Fibroblast of the aortic adventitia (primary cell): ENCODE measurements around the gene CINP. TPM values are rescaled to one million over a fixed set of nuclear protein-coding genes. Genes with fewer than 3 reads are reported as not detected.

ENCODE experiments used
- DNase-seq: peaks from one replicate; pipeline ENCODE4 v3.0.0-alpha.2; 2010; ENCODE audit warnings: low read depth
- H3K4me3 ChIP-seq: 2 replicates; pipeline ENCODE4 v1.5.1; 2011; ENCODE audit warnings: low read depth, mild to moderate bottlenecking, control low read depth, low read length, moderate library complexity
- total RNA-seq: library from RNA; depleted of rRNA; stranded (reverse); fragments of >200 nt; gene quantifications from 2 replicates; pipeline ENCODE4 v1.2.3, GENCODE V29; 2012; ENCODE audit warnings: low replicate concordance
- TF ChIP-seq, protein P1 (sequence below): IDR thresholded peaks from 2 replicates; pipeline ENCODE4 v1.5.1; 2011; ENCODE audit warnings: mild to moderate bottlenecking, low read length, control low read depth, inconsistent platforms; ENCODE audit not compliant: insufficient read depth

CINP gene
- total RNA-seq, 1 donor, result 41.9 TPM

DNA sequence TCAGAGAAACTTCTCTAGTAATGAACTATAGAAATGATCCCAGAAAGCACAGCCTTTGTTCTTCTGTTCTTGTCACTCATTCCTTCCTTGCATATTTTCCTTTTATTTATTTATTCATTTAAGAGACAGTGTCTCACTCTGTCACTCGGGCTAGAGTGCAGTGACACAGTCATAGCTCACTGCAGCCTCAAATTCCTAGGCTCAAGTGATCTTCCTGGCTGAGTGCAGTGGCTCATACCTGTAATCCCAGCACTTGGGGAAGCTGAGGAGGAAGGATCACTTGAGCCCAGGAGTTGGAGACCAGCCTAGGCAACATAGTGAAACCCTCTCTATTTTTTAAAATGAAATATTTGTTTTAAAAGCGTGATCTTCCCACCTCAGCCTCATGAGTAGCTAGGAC, 11.6 kb upstream of the CINP start:
- no peak for DNase-seq
- no peak overlapping the region for H3K4me3 ChIP-seq
- TF ChIP-seq, protein P1, sequence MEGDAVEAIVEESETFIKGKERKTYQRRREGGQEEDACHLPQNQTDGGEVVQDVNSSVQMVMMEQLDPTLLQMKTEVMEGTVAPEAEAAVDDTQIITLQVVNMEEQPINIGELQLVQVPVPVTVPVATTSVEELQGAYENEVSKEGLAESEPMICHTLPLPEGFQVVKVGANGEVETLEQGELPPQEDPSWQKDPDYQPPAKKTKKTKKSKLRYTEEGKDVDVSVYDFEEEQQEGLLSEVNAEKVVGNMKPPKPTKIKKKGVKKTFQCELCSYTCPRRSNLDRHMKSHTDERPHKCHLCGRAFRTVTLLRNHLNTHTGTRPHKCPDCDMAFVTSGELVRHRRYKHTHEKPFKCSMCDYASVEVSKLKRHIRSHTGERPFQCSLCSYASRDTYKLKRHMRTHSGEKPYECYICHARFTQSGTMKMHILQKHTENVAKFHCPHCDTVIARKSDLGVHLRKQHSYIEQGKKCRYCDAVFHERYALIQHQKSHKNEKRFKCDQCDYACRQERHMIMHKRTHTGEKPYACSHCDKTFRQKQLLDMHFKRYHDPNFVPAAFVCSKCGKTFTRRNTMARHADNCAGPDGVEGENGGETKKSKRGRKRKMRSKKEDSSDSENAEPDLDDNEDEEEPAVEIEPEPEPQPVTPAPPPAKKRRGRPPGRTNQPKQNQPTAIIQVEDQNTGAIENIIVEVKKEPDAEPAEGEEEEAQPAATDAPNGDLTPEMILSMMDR, result no peak

DNA sequence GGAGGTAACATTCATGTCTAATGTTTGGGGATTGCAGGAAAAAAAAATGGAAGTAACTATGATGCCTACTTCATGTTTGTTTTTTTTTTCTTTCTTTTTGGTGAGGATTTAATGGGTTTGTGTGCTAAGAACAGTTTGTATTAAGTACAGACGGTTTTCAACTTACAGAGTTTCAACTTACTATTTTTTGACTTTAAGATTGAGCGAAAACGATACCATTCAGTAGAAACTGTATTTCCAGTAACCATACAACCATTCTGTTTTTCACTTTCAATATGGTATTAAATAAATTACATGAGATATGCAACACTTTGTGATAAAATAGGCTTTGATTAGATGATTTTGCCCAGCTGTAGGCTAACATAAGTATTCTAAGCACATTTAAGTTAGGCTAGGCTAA, 10.4 kb upstream of the CINP start:
- TF ChIP-seq, protein P1, result no peak
- no peak overlapping the region for H3K4me3 ChIP-seq
- no peak for DNase-seq

DNA sequence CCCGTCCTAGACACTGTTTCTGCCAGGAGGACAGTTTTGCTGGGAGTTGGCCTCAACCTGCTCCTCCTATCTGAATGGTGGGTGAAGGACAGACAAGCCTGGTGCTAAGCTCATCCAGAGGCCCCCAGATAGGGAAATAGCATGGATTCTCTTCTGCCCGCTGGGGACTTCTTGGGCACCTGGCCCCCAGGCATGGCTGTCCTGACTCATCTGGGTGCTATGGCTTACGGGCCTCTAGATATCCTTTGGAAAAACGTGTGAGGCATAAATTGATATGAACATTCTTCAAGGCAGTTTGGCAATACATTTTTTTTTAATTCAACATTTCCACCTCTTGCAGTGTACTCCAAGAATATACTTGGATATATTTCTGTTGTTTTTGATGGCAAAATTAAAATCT, 8.7 kb upstream of the CINP start:
- DNase-seq, result no peak
- H3K4me3 ChIP-seq, result no peak overlapping the region
- TF ChIP-seq, protein P1, result no peak

DNA sequence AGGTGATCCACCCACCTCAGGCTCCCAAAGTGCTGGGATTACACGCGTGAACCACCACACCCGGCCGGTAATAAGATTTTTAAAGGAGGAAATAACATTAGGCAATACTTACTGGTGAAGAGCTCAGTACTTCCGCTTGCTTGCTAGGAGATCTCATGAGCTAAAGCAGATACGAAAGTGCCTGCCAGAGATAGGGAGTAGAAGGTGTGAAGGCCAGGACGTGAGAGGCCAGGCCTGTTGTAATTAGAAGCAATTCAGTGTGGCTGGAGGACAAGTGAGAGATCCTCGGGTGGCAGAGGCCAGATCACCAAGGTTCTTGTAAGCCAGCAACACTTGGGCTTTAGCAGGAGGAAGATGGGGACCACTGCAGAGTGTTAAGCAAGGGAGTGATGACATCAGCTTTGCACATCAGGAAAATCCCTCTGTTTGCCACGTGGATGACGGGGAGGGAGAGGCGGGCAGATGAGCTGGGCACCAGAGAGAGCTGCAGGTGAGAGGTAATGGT, 7.7 kb upstream of the CINP start:
- TF ChIP-seq, protein P1, result no peak
- no peak for DNase-seq
- no peak overlapping the region for H3K4me3 ChIP-seq

DNA sequence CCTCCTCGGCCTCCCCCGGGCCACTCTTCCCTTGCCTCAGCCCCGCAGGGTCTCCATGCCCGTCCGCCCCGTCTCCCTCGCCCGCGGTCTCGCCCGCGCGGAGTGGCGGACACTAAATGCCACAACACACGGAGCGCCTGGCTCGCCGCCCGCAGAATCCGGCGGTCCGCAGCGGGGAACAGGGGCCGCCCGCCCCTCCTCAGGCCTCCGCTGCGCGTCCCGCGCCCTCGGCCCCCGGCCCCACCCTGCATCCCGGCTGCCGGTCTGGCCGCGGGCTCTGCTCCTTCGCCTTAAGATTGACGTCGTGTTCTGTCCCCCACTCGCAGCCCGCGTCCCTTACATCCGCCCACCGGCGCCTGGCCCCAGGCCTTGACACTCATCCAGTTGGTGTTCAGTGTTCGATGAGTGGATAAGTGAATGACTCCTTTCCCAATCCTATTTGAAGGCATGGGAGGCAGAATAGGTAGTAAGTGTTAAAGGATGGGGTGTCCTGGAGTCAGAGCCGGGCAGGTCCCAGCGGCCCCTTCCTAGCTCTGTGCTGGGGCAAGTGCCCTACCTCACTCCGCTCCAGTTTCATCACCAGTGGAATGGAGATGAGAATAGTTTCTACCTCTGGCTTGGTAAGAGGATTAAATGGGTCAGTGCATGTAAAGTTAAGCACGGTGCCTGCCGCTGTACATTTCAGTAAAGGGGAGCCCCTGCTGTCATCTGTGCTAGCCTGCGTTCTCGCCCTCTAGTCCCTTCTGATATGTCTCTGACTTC, 673 bp upstream of the CINP start:
- peak; percentile 27 for DNase-seq
- peak overlapping the region; percentile 88 for H3K4me3 ChIP-seq
- TF ChIP-seq, protein P1, result no peak

DNA sequence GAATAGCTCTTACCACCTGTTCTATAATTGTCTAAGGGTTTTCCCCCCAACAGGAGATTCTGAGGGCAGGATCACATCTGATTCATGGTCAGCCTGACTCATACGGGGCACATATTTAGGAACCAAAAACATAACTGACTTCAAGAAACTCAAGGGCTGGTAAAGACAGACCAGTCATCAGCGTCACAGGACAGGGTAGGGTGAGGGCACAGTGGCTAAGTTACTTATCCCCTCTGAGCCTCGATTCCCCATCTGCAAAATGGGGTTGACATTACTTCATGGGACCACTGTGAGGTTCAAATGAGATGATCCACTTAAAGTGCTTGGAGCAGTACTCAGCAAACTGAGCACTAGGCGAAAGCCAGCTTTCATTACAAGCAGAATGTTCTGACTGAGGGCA, 606 bp downstream of the CINP start:
- H3K4me3 ChIP-seq, result peak overlapping the region; percentile 88
- TF ChIP-seq, protein P1, result no peak
- DNase-seq, result peak; percentile 32
